Smooth muscle cell of the umbilical artery (primary cell): Measurements from ENCODE around the gene SENP8. TPM values are rescaled to one million over a fixed set of nuclear protein-coding genes. Genes with fewer than 3 reads are reported as not detected.

Experiments used
- total RNA-seq: library from RNA; depleted of rRNA; stranded (reverse); fragments of >200 nt; gene quantifications from 2 replicates; pipeline ENCODE4 v1.2.3, GENCODE V29; 2014

SENP8 gene
- total RNA-seq, result 1.8 and 1.9 TPM in 2 replicates

DNA sequence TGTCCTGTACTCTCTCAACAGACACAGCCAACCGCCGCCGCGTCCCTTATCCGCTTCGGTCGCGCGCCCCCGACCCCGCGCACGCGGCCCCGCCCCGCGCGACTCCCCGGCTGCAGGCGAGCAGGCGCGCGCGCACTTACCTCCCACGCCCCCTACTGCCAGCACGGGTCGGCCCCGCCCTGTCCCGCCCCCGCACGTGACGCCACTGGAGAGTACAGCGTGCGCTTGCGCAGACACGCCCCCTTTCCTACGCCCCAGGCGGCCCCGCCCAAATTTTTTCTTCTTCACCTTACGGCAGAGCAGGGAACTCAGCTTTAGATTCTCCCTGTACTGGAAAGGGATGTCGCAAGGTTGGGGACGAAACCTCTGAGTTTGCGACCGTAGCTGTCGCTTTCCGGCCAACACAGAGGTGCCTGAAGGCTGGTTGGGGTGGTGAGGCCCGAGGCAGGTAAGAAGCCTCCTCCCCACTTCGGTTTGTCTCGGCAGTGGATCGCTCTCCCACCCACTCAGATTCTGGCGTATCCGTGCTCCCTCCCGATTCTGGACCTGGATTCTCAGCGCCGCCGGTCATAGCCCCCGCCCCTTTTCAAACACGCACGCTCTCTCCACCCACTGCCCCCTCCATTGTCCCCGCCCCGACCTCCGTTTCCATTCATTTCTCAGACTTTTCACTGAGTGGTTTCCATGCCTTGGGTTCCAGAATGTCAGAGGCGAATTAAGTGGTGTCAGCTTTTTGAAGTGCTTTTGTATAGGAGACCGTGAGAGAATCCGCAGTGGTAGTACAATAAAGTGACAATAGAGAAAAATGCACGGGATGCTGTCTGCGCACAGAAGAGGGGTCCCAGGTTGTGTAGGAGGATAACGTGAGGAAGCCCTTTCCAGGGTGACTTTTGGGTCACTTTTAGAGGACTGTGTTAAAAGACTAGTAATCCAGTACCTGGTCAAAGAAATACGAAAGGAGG is at the start of gene SENP8, which contains the start of gene MYO9A:
Gene SENP8, plus strand, starts transcription at position 387 of the 962 bp plus-strand sequence. CDS start 21,221 bp downstream, outside the sequence.
Gene MYO9A, minus strand, starts transcription at position 134 of the 962 bp plus-strand sequence. CDS start 71,587 bp downstream, outside the sequence.

Other genes starting within 250 kb of the SENP8 start
- 30.0 and 43.6 TPM in 2 replicates for gene MYO9A, start 253 bp upstream of the SENP8 start, total RNA-seq
- 0.28 and 0.30 TPM in 2 replicates for gene GRAMD2A, start 79.4 kb downstream of the SENP8 start, total RNA-seq
- gene PKM, start 112.8 kb downstream of the SENP8 start, total RNA-seq, result 2,152 and 3,807 TPM in 2 replicates
- gene PARP6, start 154.2 kb downstream of the SENP8 start, total RNA-seq, result 13.1 and 14.7 TPM in 2 replicates
- gene CELF6, start 201.8 kb downstream of the SENP8 start, total RNA-seq, result not detected in 2 replicates